Measurements from ENCODE around the gene KRT74.

GRCh38 chr12:52614381-52615207, 41.0 kb upstream of the KRT74 start:
- TF ChIP-seq TCF12 (IDR thresholded peaks at IDR 0.05; ENCODE audit: low read depth) (no peak), RAD21 (IDR thresholded peaks at IDR 0.05; ENCODE audit: low read depth) (no peak), EP300 (IDR thresholded peaks at IDR 0.05; ENCODE audit: borderline replicate concordance) (no peak), TAF1 (IDR thresholded peaks at IDR 0.05; ENCODE audit: low read depth) (no peak), NFIC (IDR thresholded peaks at IDR 0.05) (no peak), USF1 (IDR thresholded peaks at IDR 0.05) (no peak), YY1 (IDR thresholded peaks at IDR 0.05; ENCODE audit: low read depth) (no peak), CREB1 (IDR thresholded peaks at IDR 0.05; ENCODE audit: low read depth) (no peak)
- TF ChIP-seq, protein P1, sequence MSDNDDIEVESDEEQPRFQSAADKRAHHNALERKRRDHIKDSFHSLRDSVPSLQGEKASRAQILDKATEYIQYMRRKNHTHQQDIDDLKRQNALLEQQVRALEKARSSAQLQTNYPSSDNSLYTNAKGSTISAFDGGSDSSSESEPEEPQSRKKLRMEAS (IDR thresholded peaks at IDR 0.05) = no peak
